ENCODE data around the gene AHI1.

DNA sequence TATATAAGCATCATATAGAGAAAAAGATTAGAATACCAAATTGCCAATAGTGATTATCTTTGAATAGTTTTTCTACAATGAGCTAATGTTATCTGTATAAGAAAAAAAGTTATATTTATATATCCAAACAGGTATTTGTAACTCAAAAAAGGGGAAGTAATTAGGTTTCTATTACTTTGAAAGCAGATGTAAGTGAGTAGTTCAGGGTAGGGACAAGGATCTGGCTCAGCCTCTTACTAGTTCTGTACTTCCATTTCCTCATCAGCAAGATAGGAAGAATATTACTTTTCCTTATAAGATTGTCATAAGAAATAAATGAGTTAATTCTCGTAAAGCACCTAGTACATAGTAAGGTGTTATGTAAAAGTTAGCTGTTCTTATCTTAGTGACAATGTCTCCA is 32.2 kb downstream of the AHI1 start:
- TF ChIP-seq, protein P1, sequence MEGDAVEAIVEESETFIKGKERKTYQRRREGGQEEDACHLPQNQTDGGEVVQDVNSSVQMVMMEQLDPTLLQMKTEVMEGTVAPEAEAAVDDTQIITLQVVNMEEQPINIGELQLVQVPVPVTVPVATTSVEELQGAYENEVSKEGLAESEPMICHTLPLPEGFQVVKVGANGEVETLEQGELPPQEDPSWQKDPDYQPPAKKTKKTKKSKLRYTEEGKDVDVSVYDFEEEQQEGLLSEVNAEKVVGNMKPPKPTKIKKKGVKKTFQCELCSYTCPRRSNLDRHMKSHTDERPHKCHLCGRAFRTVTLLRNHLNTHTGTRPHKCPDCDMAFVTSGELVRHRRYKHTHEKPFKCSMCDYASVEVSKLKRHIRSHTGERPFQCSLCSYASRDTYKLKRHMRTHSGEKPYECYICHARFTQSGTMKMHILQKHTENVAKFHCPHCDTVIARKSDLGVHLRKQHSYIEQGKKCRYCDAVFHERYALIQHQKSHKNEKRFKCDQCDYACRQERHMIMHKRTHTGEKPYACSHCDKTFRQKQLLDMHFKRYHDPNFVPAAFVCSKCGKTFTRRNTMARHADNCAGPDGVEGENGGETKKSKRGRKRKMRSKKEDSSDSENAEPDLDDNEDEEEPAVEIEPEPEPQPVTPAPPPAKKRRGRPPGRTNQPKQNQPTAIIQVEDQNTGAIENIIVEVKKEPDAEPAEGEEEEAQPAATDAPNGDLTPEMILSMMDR (IDR thresholded peaks at IDR 0.05; ENCODE audit: insufficient read depth, low read depth, low read length), result no peak
- no peak for TF ChIP-seq EZH2 (IDR thresholded peaks at IDR 0.05; ENCODE audit: insufficient read depth, low read length)

Data from astrocyte (in vitro differentiated cells and primary cell).